ENCODE results near the gene IL21R. TPM values are rescaled to one million over a fixed set of nuclear protein-coding genes. Genes with fewer than 3 reads are reported as not detected.

IL21R gene
- total RNA-seq, 5 donors from 2014 or later (not counting 1 experiment from before 2014, with no cell fraction given), result 35.6 to 44.3 (median 38.2) TPM

DNA sequence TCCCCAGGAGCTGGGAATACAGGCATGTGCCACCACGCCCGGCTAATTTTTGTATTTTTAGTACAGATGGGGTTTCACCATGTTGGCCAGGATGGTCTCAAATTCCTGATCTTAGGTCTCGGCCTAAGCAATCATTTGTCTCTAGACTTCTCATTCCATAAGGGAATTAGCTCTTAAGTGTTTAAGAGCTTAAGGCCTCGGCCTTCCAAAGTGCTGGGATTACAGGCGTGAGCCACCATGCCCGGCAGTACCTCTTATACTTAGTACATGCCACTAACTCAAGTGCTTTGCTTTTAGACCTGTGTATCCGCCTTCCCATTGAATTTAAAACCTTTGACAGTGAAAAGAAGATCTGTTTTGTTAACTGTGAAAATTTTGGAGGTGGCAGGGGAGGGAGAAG lies 16.6 kb upstream of the IL21R start:
- ATAC-seq (replicated peaks in 1 of 4) (no peak), DNase-seq (no peak)
- Mint-ChIP-seq H3K4me3 (no peak overlapping the region), H3K4me1 (peaks cover 11 to 20% (median 16%) of the 10 kb centered on the region in 3 donors), H3K9me3 (peaks cover 5 to 12% (median 6%) of the 10 kb centered on the region in 3 donors), H3K36me3 (peaks cover 5% of the 10 kb centered on the region), H3K27me3 (peaks cover 0 to 1% of the 10 kb centered on the region in 2 donors), H3K27ac (no peak overlapping the region)
- ChIA-PET POLR2A (interaction anchor here in 1 of 2 donors (0.6 kb wide), 1 partner anchor 65 kb away, joined by 3 read pairs; no protein-coding TSS in a partner anchor), CTCF (no interaction called here)
- H3K27me3 ChIP-seq (replicated peaks in 1 of 2; ENCODE audit: control insufficient read depth in 2 of 2, extremely low read depth in 1 of 2, insufficient read depth in 2 of 2, low read length in 1 of 2), result no peaks in the 10 kb centered on the region
- peaks cover 0 to 39% of the 10 kb centered on the region in 2 experiments for H3K4me1 ChIP-seq (ENCODE audit: control insufficient read depth in 1 of 2, extremely low read depth in 1 of 2, insufficient read depth in 2 of 2, low read length in 2 of 2)
- no peak overlapping the region for H3K27ac ChIP-seq (ENCODE audit: low read length)
- H3K36me3 ChIP-seq (ENCODE audit: control insufficient read depth in 2 of 2, extremely low read depth in 1 of 2, insufficient read depth in 1 of 2, low read length in 1 of 2), result no peaks in the 10 kb centered on the region
- no peak overlapping the region for H3K4me3 ChIP-seq (ENCODE audit: control insufficient read depth in 1 of 2, extremely low read depth in 1 of 2, low read length in 1 of 2)
- WGBS (ENCODE audit: insufficient coverage), result 100% methylated on average over 2 of the region's 7 CpGs
- H3K9me3 ChIP-seq, result no peaks in the 10 kb centered on the region

DNA sequence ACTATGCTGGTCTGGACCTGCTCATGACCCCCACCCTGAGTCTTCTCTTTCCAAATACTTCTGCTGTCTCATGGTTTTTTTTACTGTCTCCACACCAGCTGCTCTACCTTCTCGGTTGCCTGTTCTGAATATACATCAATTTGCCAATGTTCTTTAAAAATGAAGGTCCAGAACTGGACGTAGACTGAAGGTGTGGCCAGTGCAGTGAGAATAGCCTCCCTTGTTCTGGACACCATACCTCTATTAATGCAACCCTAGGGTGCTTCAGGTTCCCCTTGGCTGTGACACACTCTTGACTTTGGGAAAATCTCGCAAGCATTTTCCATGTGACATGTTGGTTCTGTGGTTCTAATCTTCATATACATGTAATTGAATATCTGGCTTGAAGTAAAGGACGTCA lies 15.3 kb upstream of the IL21R start:
- H3K27ac ChIP-seq (ENCODE audit: low read length), result no peak overlapping the region
- ChIA-PET CTCF (no interaction called here), POLR2A (no interaction called here)
- peaks cover 0 to 34% of the 10 kb centered on the region in 2 experiments for H3K4me1 ChIP-seq (ENCODE audit: control insufficient read depth in 1 of 2, extremely low read depth in 1 of 2, insufficient read depth in 2 of 2, low read length in 2 of 2)
- ATAC-seq (replicated peaks in 1 of 4), result no peak
- H3K36me3 ChIP-seq (ENCODE audit: control insufficient read depth in 2 of 2, extremely low read depth in 1 of 2, insufficient read depth in 1 of 2, low read length in 1 of 2), result no peaks in the 10 kb centered on the region
- peaks cover 5 to 17% (median 6%) of the 10 kb centered on the region in 3 donors for H3K9me3 Mint-ChIP-seq
- H3K4me3 Mint-ChIP-seq, result no peak overlapping the region
- WGBS (ENCODE audit: insufficient coverage), result 100% methylated on average over 2 of the region's 4 CpGs
- H3K27me3 Mint-ChIP-seq, result peaks cover 0 to 1% of the 10 kb centered on the region in 2 donors
- H3K27ac Mint-ChIP-seq, result no peak overlapping the region
- no peaks in the 10 kb centered on the region for H3K27me3 ChIP-seq (replicated peaks in 1 of 2; ENCODE audit: control insufficient read depth in 2 of 2, extremely low read depth in 1 of 2, insufficient read depth in 2 of 2, low read length in 1 of 2)
- peaks cover 10% of the 10 kb centered on the region for H3K36me3 Mint-ChIP-seq
- peaks cover 7 to 14% (median 11%) of the 10 kb centered on the region in 3 donors for H3K4me1 Mint-ChIP-seq
- no peak for DNase-seq
- no peak overlapping the region for H3K4me3 ChIP-seq (ENCODE audit: control insufficient read depth in 1 of 2, extremely low read depth in 1 of 2, low read length in 1 of 2)
- H3K9me3 ChIP-seq, result no peaks in the 10 kb centered on the region

DNA sequence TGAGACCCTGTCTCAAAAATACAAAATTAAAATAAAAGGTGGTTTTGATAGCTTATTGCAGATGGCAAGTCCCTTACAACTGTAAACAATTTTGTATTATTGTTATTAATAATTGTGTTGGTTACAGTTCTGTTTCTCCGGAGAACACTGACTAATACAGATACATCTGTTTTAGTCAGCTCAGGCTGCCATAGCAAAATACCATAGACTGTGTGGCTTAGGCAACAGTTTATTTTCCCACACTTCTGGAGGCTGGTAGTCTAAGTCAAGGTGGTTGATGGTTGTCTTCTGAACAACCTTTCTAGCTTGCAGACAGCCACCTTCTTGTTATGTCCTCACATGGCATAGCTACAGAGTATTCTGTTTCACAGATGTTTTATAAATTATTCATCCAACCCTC lies 14.2 kb upstream of the IL21R start:
- no peaks in the 10 kb centered on the region for H3K9me3 ChIP-seq
- H3K27me3 Mint-ChIP-seq, result peaks cover 0 to 1% of the 10 kb centered on the region in 2 donors
- H3K4me1 ChIP-seq (ENCODE audit: control insufficient read depth in 1 of 2, extremely low read depth in 1 of 2, insufficient read depth in 2 of 2, low read length in 2 of 2), result peaks cover 0 to 23% of the 10 kb centered on the region in 2 experiments
- H3K27ac ChIP-seq (ENCODE audit: low read length), result no peak overlapping the region
- POLR2A ChIA-PET, result no interaction called here
- DNase-seq (no peak), ATAC-seq (replicated peaks in 1 of 4) (no peak)
- no peak overlapping the region for H3K4me3 ChIP-seq (ENCODE audit: control insufficient read depth in 1 of 2, extremely low read depth in 1 of 2, low read length in 1 of 2)
- H3K4me1 Mint-ChIP-seq, result peaks cover 0 to 7% (median under 1%) of the 10 kb centered on the region in 3 donors
- H3K36me3 ChIP-seq (ENCODE audit: control insufficient read depth in 2 of 2, extremely low read depth in 1 of 2, insufficient read depth in 1 of 2, low read length in 1 of 2), result no peaks in the 10 kb centered on the region
- H3K4me3 Mint-ChIP-seq, result no peak overlapping the region
- WGBS (ENCODE audit: insufficient coverage), result no CpG with 5 or more reads among the region's 1 CpG
- CTCF ChIA-PET, result no interaction called here
- peaks cover 16% of the 10 kb centered on the region for H3K36me3 Mint-ChIP-seq
- H3K27me3 ChIP-seq (replicated peaks in 1 of 2; ENCODE audit: control insufficient read depth in 2 of 2, extremely low read depth in 1 of 2, insufficient read depth in 2 of 2, low read length in 1 of 2), result no peaks in the 10 kb centered on the region
- H3K27ac Mint-ChIP-seq, result no peak overlapping the region
- peaks cover 6 to 28% (median 15%) of the 10 kb centered on the region in 3 donors for H3K9me3 Mint-ChIP-seq

DNA sequence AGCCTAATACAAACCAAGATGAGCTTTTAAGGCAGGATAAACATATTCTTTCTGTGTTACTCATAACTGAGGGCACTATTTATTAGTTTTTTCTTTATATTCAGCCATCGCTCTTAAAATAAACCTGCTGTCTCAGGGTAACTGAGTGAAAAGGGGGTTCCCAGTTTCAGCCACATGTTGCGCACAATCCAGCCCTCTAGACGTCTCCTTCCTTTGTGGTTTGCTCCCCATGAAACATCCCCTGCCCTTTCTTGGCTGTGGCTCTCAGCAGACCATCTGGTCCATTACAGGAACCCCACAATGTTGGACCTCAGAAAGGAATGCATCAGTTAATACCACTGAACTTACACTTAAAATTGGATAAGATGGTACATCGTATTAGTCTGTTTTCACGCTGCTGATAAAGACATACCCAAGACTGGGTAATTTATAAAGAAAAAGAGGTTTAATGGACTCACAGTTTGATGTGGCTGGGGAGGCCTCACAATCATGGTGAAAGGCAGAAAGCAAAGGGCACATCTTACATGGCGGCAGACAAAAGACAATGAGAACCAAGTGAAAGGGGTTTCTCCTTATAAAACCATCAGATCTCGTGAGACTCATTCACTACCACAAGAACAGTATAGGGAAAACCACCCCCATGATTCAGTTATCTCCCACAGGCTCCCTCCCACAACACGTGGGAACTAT lies 12.6 kb upstream of the IL21R start:
- Mint-ChIP-seq H3K27me3 (peaks cover 0 to 1% of the 10 kb centered on the region in 2 donors), H3K9me3 (peaks cover 6 to 34% (median 17%) of the 10 kb centered on the region in 3 donors), H3K36me3 (peaks cover 15% of the 10 kb centered on the region), H3K4me3 (no peak overlapping the region), H3K4me1 (peaks cover 0 to 11% (median 2%) of the 10 kb centered on the region in 3 donors), H3K27ac (no peak overlapping the region)
- DNase-seq, result no peak
- Histone ChIP-seq H3K27ac (ENCODE audit: low read length) (no peak overlapping the region), H3K9me3 (no peaks in the 10 kb centered on the region), H3K27me3 (replicated peaks in 1 of 2; ENCODE audit: control insufficient read depth in 2 of 2, extremely low read depth in 1 of 2, insufficient read depth in 2 of 2, low read length in 1 of 2) (no peaks in the 10 kb centered on the region), H3K4me1 (ENCODE audit: control insufficient read depth in 1 of 2, extremely low read depth in 1 of 2, insufficient read depth in 2 of 2, low read length in 2 of 2) (peaks cover 0 to 9% of the 10 kb centered on the region in 2 experiments), H3K36me3 (ENCODE audit: control insufficient read depth in 2 of 2, extremely low read depth in 1 of 2, insufficient read depth in 1 of 2, low read length in 1 of 2) (no peaks in the 10 kb centered on the region), H3K4me3 (ENCODE audit: control insufficient read depth in 1 of 2, extremely low read depth in 1 of 2, low read length in 1 of 2) (no peak overlapping the region)
- POLR2A ChIA-PET, result no interaction called here
- ATAC-seq (replicated peaks in 1 of 4), result no peak
- WGBS (ENCODE audit: insufficient coverage), result 43% methylated on average over 2 of the region's 8 CpGs
- CTCF ChIA-PET, result interaction anchor here in 1 of 2 donors (1.0 kb wide), 1 partner anchor 22 kb away, joined by 4 read pairs; no protein-coding TSS in a partner anchor

DNA sequence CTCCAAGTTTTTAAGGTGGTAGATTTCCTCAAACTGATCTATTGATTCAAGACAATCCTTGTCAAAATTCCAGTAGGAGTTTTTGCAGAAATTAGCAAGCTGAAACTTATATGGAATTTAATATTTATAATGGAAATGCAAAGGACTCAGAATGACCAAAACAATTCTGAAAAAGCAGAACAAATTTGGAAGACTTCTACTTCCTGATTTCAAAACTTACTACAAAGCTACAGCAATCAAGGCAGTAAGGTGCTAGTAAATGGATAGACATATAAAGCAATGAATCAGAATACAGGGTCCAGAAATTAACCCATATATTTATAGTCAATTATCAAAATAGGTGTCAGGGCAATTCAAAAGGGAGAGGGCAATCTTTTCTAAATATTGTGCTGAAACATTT lies 11.8 kb upstream of the IL21R start:
- CTCF ChIA-PET, result interaction anchor here in 1 of 2 donors (1.0 kb wide), 1 partner anchor 23 kb away, joined by 4 read pairs; no protein-coding TSS in a partner anchor
- no peak for DNase-seq
- ATAC-seq (replicated peaks in 1 of 4), result no peak

DNA sequence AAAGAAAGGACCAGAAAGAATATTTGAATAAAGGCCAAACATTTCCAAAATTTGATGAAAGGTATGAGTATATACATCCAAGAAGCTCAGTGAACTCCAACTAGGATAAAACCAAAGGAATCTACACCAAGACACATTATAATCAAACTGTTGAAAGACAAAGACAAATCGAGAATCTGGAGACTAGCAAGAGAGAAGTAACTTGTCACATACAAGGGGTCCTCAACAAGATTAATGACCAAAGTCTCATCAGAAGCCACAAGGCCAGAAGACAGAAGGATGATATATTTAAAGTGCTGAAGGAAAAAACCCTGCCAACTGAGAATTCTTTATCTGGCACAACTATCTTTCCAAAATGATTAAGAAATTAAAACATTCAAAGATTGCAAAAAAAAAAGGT lies 9.3 kb upstream of the IL21R start:
- peaks cover 0 to 14% (median 3%) of the 10 kb centered on the region in 3 donors for H3K4me1 Mint-ChIP-seq
- POLR2A ChIA-PET, result interaction anchor here (0.9 to 1.8 kb wide), 2 partner anchors 9 to 14 kb away, joined by 4 to 6 read pairs; partner anchors contain the start of gene IL21R (in 1 of the 2)
- WGBS (ENCODE audit: insufficient coverage), result no CpG with 5 or more reads among the region's 1 CpG

More for the DNA sequence above, 11.8 kb upstream of the IL21R start:
- Mint-ChIP-seq H3K4me1 (peaks cover 0 to 13% (median 3%) of the 10 kb centered on the region in 3 donors), H3K27ac (no peak overlapping the region), H3K27me3 (peaks cover 0 to 1% of the 10 kb centered on the region in 2 donors), H3K4me3 (no peak overlapping the region), H3K9me3 (peaks cover 10 to 39% (median 20%) of the 10 kb centered on the region in 3 donors), H3K36me3 (peaks cover 18% of the 10 kb centered on the region)
- H3K36me3 ChIP-seq (ENCODE audit: control insufficient read depth in 2 of 2, extremely low read depth in 1 of 2, insufficient read depth in 1 of 2, low read length in 1 of 2), result no peaks in the 10 kb centered on the region
- POLR2A ChIA-PET, result interaction anchor here in 1 of 2 donors (0.6 to 0.7 kb wide), 2 partner anchors 8 to 15 kb away, joined by 3 read pairs; no protein-coding TSS in a partner anchor
- no peak overlapping the region for H3K27ac ChIP-seq (ENCODE audit: low read length)
- no peaks in the 10 kb centered on the region for H3K27me3 ChIP-seq (replicated peaks in 1 of 2; ENCODE audit: control insufficient read depth in 2 of 2, extremely low read depth in 1 of 2, insufficient read depth in 2 of 2, low read length in 1 of 2)
- no peak overlapping the region for H3K4me3 ChIP-seq (ENCODE audit: control insufficient read depth in 1 of 2, extremely low read depth in 1 of 2, low read length in 1 of 2)
- no peaks in the 10 kb centered on the region for H3K9me3 ChIP-seq
- H3K4me1 ChIP-seq (ENCODE audit: control insufficient read depth in 1 of 2, extremely low read depth in 1 of 2, insufficient read depth in 2 of 2, low read length in 2 of 2), result peaks cover 0 to 2% of the 10 kb centered on the region in 2 experiments

More for the DNA sequence above, 9.3 kb upstream of the IL21R start:
- H3K36me3 ChIP-seq (ENCODE audit: control insufficient read depth in 2 of 2, extremely low read depth in 1 of 2, insufficient read depth in 1 of 2, low read length in 1 of 2), result no peaks in the 10 kb centered on the region
- H3K4me3 Mint-ChIP-seq, result no peak overlapping the region
- CTCF ChIA-PET, result interaction anchor here in 1 of 2 donors (0.5 to 1.5 kb wide), 3 partner anchors 17 to 162 kb away, joined by 3 read pairs; no protein-coding TSS in a partner anchor
- no peak overlapping the region for H3K27ac Mint-ChIP-seq
- H3K27ac ChIP-seq (ENCODE audit: low read length), result no peak overlapping the region
- H3K4me3 ChIP-seq (ENCODE audit: control insufficient read depth in 1 of 2, extremely low read depth in 1 of 2, low read length in 1 of 2), result no peak overlapping the region
- ATAC-seq (replicated peaks in 1 of 4) (no peak), DNase-seq (no peak)
- H3K9me3 Mint-ChIP-seq, result peaks cover 10 to 48% (median 20%) of the 10 kb centered on the region in 3 donors
- no peaks in the 10 kb centered on the region for H3K9me3 ChIP-seq
- peaks cover 0 to 1% of the 10 kb centered on the region in 2 donors for H3K27me3 Mint-ChIP-seq
- no peaks in the 10 kb centered on the region for H3K27me3 ChIP-seq (replicated peaks in 1 of 2; ENCODE audit: control insufficient read depth in 2 of 2, extremely low read depth in 1 of 2, insufficient read depth in 2 of 2, low read length in 1 of 2)
- no peaks in the 10 kb centered on the region for H3K4me1 ChIP-seq (ENCODE audit: control insufficient read depth in 1 of 2, extremely low read depth in 1 of 2, insufficient read depth in 2 of 2, low read length in 2 of 2)
- H3K36me3 Mint-ChIP-seq, result peaks cover 18% of the 10 kb centered on the region
